Kidney (tissue), 14 donors: ENCODE results near the gene DYNC1LI2. TPM values are rescaled to one million over a fixed set of nuclear protein-coding genes. Genes with fewer than 3 reads are reported as not detected.

Source experiments
- DNase-seq, 5 donors: peaks; one replicate each; pipeline ENCODE4 v3.0.0-alpha.2; 2013 to 2020
- FAIRE-seq: peaks from 2 replicates; lab custom pipeline; 2012; peaks lifted over from hg19 to GRCh38; lab: Jason Lieb, UNC
- H3K27ac ChIP-seq, 2 donors: one replicate each; pipeline ENCODE4 v1.7.0; 2013; ENCODE audit warnings: low read depth in 2 of 2, low read length in 2 of 2, inconsistent platforms in 1 of 2
- H3K27me3 ChIP-seq: one replicate; pipeline ENCODE4 v1.7.1; 2013; ENCODE audit warnings: low read length, inconsistent platforms; ENCODE audit not compliant: control insufficient read depth, insufficient read depth
- H3K36me3 ChIP-seq, 3 donors: one replicate each; pipeline versions ENCODE4 v1.7.0 to v1.7.1; 2013; ENCODE audit warnings: low read length in 3 of 3, control low read depth in 1 of 3, inconsistent platforms in 1 of 3; ENCODE audit not compliant: insufficient read depth in 3 of 3, control insufficient read depth in 2 of 3
- H3K4me1 ChIP-seq, 3 donors: one replicate each; pipeline versions ENCODE4 v1.7.0 to v1.7.1; 2013; ENCODE audit warnings: low read length in 3 of 3, inconsistent platforms in 1 of 3, low read depth in 1 of 3; ENCODE audit not compliant: control insufficient read depth in 2 of 3, insufficient read depth in 2 of 3
- H3K4me3 ChIP-seq, 3 donors: one replicate each; pipeline versions ENCODE4 v1.7.0 to v1.8.1; 2013; ENCODE audit warnings: low read length in 3 of 3, control low read depth in 1 of 3, inconsistent platforms in 1 of 3
- H3K9ac ChIP-seq, 3 donors: one replicate each; pipeline versions ENCODE4 v1.7.0 to v1.7.1; 2013; ENCODE audit warnings: low read length in 3 of 3, control low read depth in 1 of 3, inconsistent platforms in 1 of 3
- H3K9me3 ChIP-seq, 3 donors: one replicate each; pipeline versions ENCODE4 v1.7.0 to v1.7.1; 2013; ENCODE audit warnings: low read length in 3 of 3, control low read depth in 1 of 3, inconsistent platforms in 1 of 3; ENCODE audit not compliant: control insufficient read depth in 2 of 3, insufficient read depth in 1 of 3
- intact Hi-C: fragments of 100-400 bp; cut with DNase I; formaldehyde crosslinking; loops from one replicate; pipeline ENCODE4 v1.11.1; 2022
- polyA plus RNA-seq: library from polyadenylated mRNA; stranded (reverse); fragments of 350-450 nt; fragmentation: Illumina TruSeq; extraction: RNeasy Lipid Tissue Mini Kit (QIAGEN cat#74804); gene quantifications from one replicate; pipeline ENCODE4 v1.2.3, GENCODE V29; 2014; ENCODE audit warnings: low read depth, low replicate concordance; ENCODE audit not compliant: insufficient read depth
- total RNA-seq: library from RNA; stranded (reverse); fragmentation: NEBNext Ultra II Directional; extraction: Animal tissue kit (Norgen Biotek cat#: 25700); gene quantifications from one replicate; pipeline ENCODE4 v1.2.1, GENCODE V29; 2021
- TF ChIP-seq, protein P1 (sequence below): IDR thresholded peaks from 3 replicates; pipeline ENCODE4 v1.5.1; 2012; ENCODE audit warnings: mild to moderate bottlenecking, moderate library complexity, borderline replicate concordance; ENCODE audit not compliant: insufficient read depth; ENCODE audit errors: extremely low read depth
- donor health status: control.
- donor health status: control.
- donor health status: control.
- donor health status: control.
- donor health status: control.
- donor health status: DM: yes; HTN: yes; CAD: no.
- donor health status: Normal renal cell carcinoma (clear cell type).

DYNC1LI2 gene
- total and polyA plus RNA-seq, 2 donors from 2014 or later, result 32.0 to 119 TPM

DNA sequence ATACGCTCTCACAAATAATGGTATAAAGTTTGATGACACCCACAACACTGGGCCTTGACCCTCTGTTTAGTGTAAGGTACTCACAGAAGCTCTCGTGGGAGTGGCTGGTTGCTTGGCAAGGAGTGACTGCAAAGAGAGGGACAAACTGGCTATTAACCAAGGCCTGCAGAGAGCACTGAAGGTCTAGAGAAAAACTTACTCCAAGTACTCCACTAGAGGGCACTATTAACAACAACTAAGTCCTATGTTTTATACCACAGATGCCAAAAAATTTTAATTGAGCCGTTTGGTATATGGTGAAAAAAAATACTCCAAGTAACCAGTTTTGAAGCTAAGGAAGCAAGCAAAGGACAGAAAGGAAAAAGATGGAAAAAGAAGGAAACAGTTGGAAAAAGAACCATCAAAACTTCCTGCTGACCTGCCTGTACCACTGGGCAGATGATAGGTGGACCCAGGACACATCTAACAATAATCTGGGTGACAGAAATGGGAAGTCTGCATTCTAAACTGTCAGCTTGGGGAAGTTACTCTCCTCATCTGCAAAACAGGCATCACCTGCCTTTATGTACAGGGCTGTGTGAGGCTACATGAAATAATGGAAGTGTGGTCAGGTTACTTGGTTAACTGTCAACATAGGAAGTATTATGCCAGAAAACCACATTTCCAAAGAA lies 23.2 kb downstream of the DYNC1LI2 start:
- Histone ChIP-seq H3K9ac (no peak overlapping the region), H3K27ac (no peak overlapping the region), H3K36me3 (peaks cover 16 to 63% (median 45%) of the 10 kb centered on the region in 3 donors), H3K9me3 (no peaks in the 10 kb centered on the region), H3K4me3 (no peak overlapping the region), H3K4me1 (no peaks in the 10 kb centered on the region), H3K27me3 (no peaks in the 10 kb centered on the region)
- TF ChIP-seq, protein P1, sequence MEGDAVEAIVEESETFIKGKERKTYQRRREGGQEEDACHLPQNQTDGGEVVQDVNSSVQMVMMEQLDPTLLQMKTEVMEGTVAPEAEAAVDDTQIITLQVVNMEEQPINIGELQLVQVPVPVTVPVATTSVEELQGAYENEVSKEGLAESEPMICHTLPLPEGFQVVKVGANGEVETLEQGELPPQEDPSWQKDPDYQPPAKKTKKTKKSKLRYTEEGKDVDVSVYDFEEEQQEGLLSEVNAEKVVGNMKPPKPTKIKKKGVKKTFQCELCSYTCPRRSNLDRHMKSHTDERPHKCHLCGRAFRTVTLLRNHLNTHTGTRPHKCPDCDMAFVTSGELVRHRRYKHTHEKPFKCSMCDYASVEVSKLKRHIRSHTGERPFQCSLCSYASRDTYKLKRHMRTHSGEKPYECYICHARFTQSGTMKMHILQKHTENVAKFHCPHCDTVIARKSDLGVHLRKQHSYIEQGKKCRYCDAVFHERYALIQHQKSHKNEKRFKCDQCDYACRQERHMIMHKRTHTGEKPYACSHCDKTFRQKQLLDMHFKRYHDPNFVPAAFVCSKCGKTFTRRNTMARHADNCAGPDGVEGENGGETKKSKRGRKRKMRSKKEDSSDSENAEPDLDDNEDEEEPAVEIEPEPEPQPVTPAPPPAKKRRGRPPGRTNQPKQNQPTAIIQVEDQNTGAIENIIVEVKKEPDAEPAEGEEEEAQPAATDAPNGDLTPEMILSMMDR, result peak; percentile 52
- FAIRE-seq, result peak; percentile 76
- DNase-seq, result peak in 2 of 5 donors; percentile 53 to 69
- intact Hi-C loops, result loop anchor here (10.0 kb wide), 1 partner anchor 137 kb away; no protein-coding TSS in a partner anchor

DNA sequence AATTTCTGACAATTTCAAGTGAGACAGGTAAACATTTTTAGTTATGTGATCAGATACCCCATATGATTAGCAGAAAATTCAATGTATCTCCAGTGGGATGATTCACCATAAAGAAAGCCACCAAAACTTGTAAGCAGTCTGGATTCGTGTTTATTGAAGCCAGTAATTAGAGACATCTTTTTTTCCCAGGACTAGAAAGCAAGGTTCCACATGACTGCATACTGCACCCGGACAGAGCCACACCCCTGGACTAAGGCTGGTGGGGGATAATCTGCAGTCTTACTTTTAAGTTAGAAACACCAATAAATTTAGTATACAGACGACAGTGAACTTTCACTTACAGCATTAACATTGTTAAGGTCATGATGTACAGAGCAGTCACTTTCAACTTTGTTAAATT lies 30.6 kb downstream of the DYNC1LI2 start:
- Histone ChIP-seq H3K4me1 (no peaks in the 10 kb centered on the region), H3K9me3 (no peaks in the 10 kb centered on the region), H3K27me3 (no peaks in the 10 kb centered on the region), H3K9ac (no peak overlapping the region), H3K4me3 (no peak overlapping the region), H3K36me3 (peaks cover 12 to 20% (median 14%) of the 10 kb centered on the region in 3 donors), H3K27ac (no peak overlapping the region)
- no peak for DNase-seq
- intact Hi-C loops, result loop anchor here (10.0 kb wide), 1 partner anchor 144 kb away; no protein-coding TSS in a partner anchor
- TF ChIP-seq, protein P1, result no peak
- FAIRE-seq, result no peak

DNA sequence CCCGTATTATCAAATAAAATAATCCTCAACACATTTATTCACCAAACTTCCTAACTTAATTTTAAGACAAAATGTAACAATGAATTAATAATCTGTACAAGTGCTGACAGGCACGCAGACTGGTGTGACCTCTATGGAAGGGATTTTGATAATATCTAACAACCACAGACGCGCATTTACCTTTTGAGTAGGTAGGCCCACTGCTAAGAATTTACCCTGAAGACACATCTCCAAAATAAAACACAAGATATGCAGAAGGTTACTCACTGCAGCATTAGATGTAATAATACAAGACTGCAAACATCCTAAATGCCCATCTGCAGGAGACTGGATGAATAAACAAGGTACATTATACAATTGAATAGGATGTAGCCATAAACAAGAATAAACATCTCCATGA lies 32.2 kb downstream of the DYNC1LI2 start:
- peaks cover 7 to 10% (median 9%) of the 10 kb centered on the region in 3 donors for H3K36me3 ChIP-seq
- no peak overlapping the region for H3K9ac ChIP-seq
- no peak overlapping the region for H3K27ac ChIP-seq
- H3K4me1 ChIP-seq, result peaks cover 0 to 3% (median 0%) of the 10 kb centered on the region in 3 donors
- DNase-seq, result no peak
- intact Hi-C loops, result no loop called here
- no peaks in the 10 kb centered on the region for H3K27me3 ChIP-seq
- no peak overlapping the region for H3K4me3 ChIP-seq
- FAIRE-seq, result no peak
- TF ChIP-seq, protein P1, result no peak
- no peaks in the 10 kb centered on the region for H3K9me3 ChIP-seq
